ENCODE results near the gene SLC44A2.

GRCh38 chr19:10634430-10634829 lies 9.1 kb downstream of the SLC44A2 start:
- no peak for TF ChIP-seq POLR2AphosphoS5 (IDR thresholded peaks at IDR 0.05; ENCODE audit: borderline replicate concordance, low read depth, low read length)
- no peak for TF ChIP-seq EZH2 (IDR thresholded peaks at IDR 0.05)

Data from SK-N-MC (cell line).